Measurements from ENCODE around the gene RPS6KA5.
"Not testable (repeated sequence)": the region's sequence is repeated elsewhere in the genome, so short reads cannot be mapped to it uniquely, and the experiment has no call there.

Gene RPS6KA5

DNA sequence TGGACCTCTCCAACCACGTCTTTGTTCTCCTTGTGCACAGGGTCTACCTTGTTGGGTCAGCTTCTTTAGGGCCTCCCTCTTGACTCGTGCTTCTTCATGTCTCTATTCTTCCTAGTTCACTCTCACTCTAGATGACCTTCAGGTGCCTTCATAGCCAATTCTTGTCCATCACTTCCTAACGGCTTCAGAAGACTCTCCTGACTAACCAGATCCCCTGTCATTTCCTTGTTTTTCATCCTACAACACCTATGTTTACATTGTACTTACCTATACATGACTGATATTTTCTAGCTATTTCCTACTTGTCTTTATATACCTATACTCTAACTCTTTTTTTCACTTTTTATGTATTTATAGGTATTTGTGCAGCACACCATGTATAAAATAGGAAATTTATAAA, 117.1 kb downstream of the RPS6KA5 start:
- no peak overlapping the region for H3K27ac ChIP-seq
- TF ChIP-seq, protein P1, sequence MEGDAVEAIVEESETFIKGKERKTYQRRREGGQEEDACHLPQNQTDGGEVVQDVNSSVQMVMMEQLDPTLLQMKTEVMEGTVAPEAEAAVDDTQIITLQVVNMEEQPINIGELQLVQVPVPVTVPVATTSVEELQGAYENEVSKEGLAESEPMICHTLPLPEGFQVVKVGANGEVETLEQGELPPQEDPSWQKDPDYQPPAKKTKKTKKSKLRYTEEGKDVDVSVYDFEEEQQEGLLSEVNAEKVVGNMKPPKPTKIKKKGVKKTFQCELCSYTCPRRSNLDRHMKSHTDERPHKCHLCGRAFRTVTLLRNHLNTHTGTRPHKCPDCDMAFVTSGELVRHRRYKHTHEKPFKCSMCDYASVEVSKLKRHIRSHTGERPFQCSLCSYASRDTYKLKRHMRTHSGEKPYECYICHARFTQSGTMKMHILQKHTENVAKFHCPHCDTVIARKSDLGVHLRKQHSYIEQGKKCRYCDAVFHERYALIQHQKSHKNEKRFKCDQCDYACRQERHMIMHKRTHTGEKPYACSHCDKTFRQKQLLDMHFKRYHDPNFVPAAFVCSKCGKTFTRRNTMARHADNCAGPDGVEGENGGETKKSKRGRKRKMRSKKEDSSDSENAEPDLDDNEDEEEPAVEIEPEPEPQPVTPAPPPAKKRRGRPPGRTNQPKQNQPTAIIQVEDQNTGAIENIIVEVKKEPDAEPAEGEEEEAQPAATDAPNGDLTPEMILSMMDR (conservative IDR thresholded peaks at IDR 0.05; ENCODE audit: low read depth): no peak
- DNase-seq (ENCODE audit: low spot score): no peak
- ChIA-PET CTCF (no interaction called here), POLR2A (ENCODE audit: low non-redundant PET) (no interaction called here)

DNA sequence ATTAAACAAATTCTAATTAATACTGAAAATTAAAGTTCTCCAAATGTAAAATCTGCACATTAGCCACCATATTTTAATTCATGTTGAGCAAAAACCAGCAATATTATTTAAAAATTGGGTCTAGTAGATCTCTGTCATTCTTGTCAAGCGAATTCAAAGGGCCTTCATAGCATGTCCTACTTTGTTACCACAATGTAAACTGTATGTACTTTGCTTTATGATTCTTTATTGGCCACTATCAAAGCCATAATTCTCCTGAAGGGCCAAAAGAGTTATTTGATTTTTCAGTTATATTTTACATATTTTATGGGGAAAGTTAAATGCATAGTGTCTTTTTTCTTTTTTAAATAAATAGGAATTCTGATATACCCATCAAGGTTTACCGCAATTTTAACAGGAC, 117.9 kb downstream of the RPS6KA5 start:
- TF ChIP-seq, protein P1 (conservative IDR thresholded peaks at IDR 0.05; ENCODE audit: low read depth): no peak
- no peak overlapping the region for H3K27ac ChIP-seq
- ChIA-PET CTCF (no interaction called here), POLR2A (ENCODE audit: low non-redundant PET) (no interaction called here)
- no peak for DNase-seq (ENCODE audit: low spot score)

DNA sequence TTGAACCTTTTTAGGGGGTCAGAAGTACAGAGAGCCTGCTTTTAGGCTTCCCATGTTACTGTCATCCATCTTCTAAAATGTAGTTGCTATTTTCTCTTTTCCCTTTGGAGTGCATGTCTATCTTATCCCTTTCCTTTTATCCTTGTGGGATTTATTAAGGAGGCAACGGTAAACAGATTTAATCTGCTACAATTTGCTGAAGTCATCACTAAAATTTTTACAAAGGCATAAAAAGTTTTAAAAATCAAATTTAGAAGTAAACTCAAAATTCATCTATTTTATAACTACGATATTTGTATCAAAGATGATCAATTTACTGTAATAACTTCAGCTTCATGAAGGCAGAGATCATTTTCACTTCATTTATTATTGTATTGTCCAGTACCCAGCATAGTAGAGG, 118.7 kb downstream of the RPS6KA5 start:
- no peak overlapping the region for H3K27ac ChIP-seq
- no peak for DNase-seq (ENCODE audit: low spot score)
- TF ChIP-seq, protein P1 (conservative IDR thresholded peaks at IDR 0.05; ENCODE audit: low read depth): no peak
- ChIA-PET POLR2A (ENCODE audit: low non-redundant PET) (no interaction called here), CTCF (no interaction called here)

DNA sequence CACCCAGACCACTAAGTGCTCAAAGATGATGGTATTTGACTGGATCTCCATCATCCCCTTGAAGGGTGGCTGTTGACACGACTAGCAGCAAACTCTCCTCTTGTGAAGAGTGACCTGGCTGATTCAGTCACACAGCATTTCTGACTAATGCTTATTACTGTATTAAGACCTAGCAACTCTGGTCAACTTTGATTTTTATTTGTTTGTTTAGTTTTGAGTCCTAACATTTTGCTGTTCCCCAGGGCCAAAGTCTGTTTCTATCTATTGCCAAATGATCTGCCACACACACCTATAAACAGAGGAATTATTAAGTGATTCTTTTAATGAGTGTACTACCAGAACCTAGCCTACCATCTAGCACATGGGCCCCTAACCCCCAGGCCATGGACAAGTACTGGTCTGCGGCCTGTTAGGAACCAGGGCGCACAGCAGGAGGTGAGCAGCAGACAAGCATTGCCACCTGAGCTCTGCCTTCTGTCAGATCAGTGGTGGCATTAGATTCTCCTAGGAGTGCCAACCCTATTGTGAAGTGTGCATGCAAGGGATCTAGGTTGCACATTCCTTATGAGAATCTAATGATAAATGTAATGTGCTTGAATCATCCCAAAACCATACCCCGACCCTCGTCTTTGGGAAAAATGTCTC, 120.0 kb downstream of the RPS6KA5 start:
- TF ChIP-seq, protein P1 (conservative IDR thresholded peaks at IDR 0.05; ENCODE audit: low read depth): no peak
- no peak for DNase-seq (ENCODE audit: low spot score)
- ChIA-PET POLR2A (ENCODE audit: low non-redundant PET) (no interaction called here), CTCF (no interaction called here)
- no peak overlapping the region for H3K27ac ChIP-seq

DNA sequence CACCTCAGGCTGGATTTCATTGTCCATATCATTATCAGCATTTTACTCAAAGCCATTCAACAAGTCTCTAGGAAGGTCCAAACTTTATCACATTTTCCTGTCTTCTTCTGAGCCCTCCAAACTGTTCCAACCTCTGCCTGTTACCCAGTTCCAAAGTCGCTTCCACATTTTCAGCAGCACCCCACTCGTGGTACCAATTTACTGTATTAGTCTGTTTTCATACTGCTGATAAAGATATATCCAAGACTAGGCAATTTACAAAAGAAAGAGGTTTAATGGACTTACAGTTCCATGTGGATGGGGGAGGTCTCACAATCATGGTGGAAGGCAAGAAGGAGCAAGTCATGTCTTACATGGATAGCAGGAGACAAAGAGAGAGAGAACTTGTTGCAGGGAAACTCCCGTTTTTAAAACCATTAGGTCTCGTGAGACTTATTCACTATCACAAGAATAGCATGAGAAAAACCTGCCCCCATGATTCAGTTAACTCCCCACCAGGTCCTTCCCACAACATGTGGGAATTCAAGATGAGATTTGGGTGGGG, 121.1 kb downstream of the RPS6KA5 start:
- POLR2A ChIA-PET (ENCODE audit: low non-redundant PET); H3K27ac ChIP-seq; DNase-seq (ENCODE audit: low spot score): not testable (repeated sequence)
- CTCF ChIA-PET: interaction anchor here (0.7 kb wide), 1 partner anchor 34 kb away, joined by 3 read pairs; no protein-coding TSS in a partner anchor

DNA sequence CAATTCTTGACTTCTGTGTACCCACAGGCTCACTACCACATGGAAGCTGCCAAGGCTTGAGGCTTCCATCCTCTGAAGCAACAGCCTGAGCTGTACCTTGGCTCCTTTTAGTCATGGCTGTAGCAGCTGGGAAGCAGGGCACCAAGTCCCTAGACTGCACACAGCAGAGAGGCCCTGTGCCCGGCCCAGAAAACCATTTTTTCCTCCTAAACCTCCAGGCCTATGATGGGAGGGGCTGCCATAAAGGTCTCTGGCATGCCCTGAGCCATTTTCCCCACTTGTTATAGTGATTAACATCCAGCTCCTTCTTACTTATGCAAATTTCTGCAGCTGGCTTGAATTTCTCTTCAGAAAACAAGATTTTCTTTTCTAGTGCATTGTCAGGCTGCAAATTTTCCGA, 121.8 kb downstream of the RPS6KA5 start:
- TF ChIP-seq, protein P1 (conservative IDR thresholded peaks at IDR 0.05; ENCODE audit: low read depth): no peak
- ChIA-PET POLR2A (ENCODE audit: low non-redundant PET) (no interaction called here), CTCF (interaction anchor here (0.7 kb wide), 1 partner anchor 35 kb away, joined by 3 read pairs; no protein-coding TSS in a partner anchor)
- no peak overlapping the region for H3K27ac ChIP-seq
- DNase-seq (ENCODE audit: low spot score): no peak

DNA sequence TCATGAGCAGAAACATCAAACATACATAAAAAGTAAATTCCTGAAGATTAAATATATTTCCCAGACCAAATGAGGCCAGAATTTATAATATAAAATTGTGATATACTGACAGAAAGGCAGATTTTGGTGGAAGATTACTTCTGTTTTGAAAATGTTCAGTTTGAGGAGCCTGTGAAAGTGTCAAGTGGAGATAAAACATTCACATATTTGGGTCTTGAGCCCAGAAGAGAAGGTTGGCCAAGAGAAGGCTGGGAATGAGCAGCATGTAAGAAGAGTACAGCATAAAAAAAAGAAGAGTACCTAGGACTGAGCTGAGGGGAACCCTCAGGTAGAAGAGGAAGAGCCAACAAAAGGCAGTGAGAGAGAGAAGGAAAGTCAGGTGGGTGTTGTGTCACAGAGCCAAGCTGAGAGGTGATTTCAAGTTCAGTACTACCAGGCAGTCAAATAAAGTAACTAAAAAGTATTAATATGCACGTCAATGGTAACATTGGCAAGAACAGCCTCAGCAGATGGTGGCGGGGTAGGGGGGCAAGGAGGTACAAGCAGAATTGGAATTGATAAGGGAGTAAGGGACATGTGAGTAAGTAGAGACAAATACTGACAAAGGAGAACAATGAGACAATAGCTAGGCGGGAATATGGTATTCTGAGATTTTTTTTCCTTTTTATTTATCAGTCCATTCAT, 123.5 kb downstream of the RPS6KA5 start:
- TF ChIP-seq, protein P1 (conservative IDR thresholded peaks at IDR 0.05; ENCODE audit: low read depth): no peak
- ChIA-PET POLR2A (ENCODE audit: low non-redundant PET) (no interaction called here), CTCF (interaction anchor here (0.6 kb wide), 1 partner anchor 49 kb away, joined by 3 read pairs; no protein-coding TSS in a partner anchor)
- no peak overlapping the region for H3K27ac ChIP-seq
- no peak for DNase-seq (ENCODE audit: low spot score)
